Ishikawa (cell line): ENCODE results near the gene SLC5A10.

ENCODE experiments used
- CEBPB ChIP-seq: IDR thresholded peaks from 2 replicates; pipeline ENCODE4 v1.6.1; 2012
- CREB1 ChIP-seq: IDR thresholded peaks from 2 replicates; pipeline ENCODE4 v1.6.1; 2012; ENCODE audit warnings: low read depth
- EGR1 ChIP-seq: IDR thresholded peaks from 2 replicates; pipeline ENCODE4 v1.6.1; 2012
- EP300 ChIP-seq: IDR thresholded peaks from 2 replicates; pipeline ENCODE4 v1.6.1; 2012; ENCODE audit warnings: borderline replicate concordance
- FOXM1 ChIP-seq: IDR thresholded peaks from 2 replicates; pipeline ENCODE4 v1.6.1; 2012; ENCODE audit warnings: low read depth, borderline replicate concordance
- NFIC ChIP-seq: IDR thresholded peaks from 2 replicates; pipeline ENCODE4 v1.6.1; 2012
- RAD21 ChIP-seq: IDR thresholded peaks from 2 replicates; pipeline ENCODE4 v1.6.1; 2012; ENCODE audit warnings: low read depth
- REST ChIP-seq: IDR thresholded peaks from 2 replicates; pipeline ENCODE4 v1.6.1; 2012; ENCODE audit warnings: low read depth, mild to moderate bottlenecking
- TAF1 ChIP-seq: IDR thresholded peaks from 2 replicates; pipeline ENCODE4 v1.6.1; 2012; ENCODE audit warnings: low read depth, mild to moderate bottlenecking
- TCF12 ChIP-seq: IDR thresholded peaks from 2 replicates; pipeline ENCODE4 v1.6.1; 2012; ENCODE audit warnings: low read depth
- TEAD4 ChIP-seq: IDR thresholded peaks from 2 replicates; pipeline ENCODE4 v1.6.1; 2012
- USF1 ChIP-seq: IDR thresholded peaks from 2 replicates; pipeline ENCODE4 v1.6.1; 2012
- YY1 ChIP-seq: IDR thresholded peaks from 2 replicates; pipeline ENCODE4 v1.6.1; 2012; ENCODE audit warnings: low read depth
- ZBTB7A ChIP-seq: IDR thresholded peaks from 2 replicates; pipeline ENCODE4 v1.6.1; 2012; ENCODE audit warnings: low read depth
- TF ChIP-seq, protein P1 (sequence below): IDR thresholded peaks from 2 replicates; pipeline ENCODE4 v1.6.1; 2012

SLC5A10 gene

GRCh38 chr17:18974407-18975149 lies 22.6 kb downstream of the SLC5A10 start:
- no peak for TF ChIP-seq TCF12
- TF ChIP-seq CREB1 = no peak
- no peak for TF ChIP-seq EP300

DNA sequence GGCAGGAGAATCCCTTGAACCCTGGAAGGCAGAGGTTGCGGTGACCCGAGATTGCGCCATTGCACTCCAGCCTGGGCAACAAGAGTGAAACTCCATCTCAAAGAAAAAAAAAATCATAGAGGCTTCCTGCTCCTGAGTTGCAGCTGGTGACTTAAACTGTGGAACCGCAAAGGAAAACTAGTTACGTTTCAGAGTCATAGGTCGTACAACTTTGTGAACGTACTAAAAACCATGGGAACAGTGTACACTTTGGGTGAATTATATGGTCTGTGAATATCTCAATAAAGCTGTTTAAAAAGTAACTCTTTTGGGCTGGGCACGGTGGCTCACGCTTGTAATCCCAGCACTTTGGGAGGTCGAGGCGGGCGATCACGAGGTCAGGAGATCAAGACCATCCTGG lies 23.6 kb downstream of the SLC5A10 start:
- TF ChIP-seq CREB1 (no peak), YY1 (no peak), TEAD4 (no peak), FOXM1 (no peak), TAF1 (no peak), ZBTB7A (no peak), RAD21 (no peak), NFIC (no peak)
- TF ChIP-seq, protein P1, sequence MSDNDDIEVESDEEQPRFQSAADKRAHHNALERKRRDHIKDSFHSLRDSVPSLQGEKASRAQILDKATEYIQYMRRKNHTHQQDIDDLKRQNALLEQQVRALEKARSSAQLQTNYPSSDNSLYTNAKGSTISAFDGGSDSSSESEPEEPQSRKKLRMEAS = no peak

DNA sequence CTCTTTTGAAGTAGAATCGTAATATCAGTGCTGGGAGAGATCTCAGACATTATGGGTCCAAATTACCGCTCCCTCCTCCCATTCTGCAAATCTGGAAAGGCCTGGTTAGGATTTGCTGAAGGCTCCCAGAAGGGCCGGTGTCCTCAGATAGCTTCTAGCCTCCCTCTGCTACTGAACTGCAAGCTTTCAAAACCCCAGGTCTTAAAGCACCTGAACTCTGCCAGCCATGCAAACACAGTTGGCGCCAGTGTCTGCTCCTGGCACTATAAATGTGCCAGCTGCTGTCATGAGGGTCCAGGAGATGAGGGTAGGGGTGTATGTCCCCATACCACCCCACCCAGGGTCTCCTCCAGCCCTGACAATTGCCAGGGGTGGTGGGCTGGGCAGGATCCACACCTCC lies 24.2 kb downstream of the SLC5A10 start:
- TF ChIP-seq NFIC (no peak), TEAD4 (no peak), CREB1 (no peak), ZBTB7A (no peak)

DNA sequence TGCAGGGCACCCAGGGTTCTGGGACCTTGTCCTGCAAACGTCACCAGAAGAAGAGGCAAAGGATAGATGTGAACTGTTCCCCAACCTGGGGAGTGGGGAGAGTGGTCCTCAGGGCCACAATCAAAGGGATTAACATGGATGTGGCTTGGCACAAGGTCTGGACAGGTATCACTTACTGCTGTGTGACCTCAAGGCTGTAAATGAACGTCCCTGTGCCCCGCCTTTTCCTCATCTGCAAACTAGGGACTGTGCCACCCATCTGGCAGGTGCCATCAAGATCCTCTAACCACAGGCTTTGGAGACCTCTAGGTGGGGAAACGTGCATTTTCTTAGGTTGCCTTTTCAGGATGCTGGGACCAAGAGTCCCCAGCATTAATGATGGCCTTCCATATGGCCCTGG lies 25.1 kb downstream of the SLC5A10 start:
- TF ChIP-seq CEBPB (no peak), YY1 (no peak), EP300 (no peak), ZBTB7A (no peak), TCF12 (no peak), FOXM1 (no peak), USF1 (no peak), RAD21 (no peak), EGR1 (no peak), TEAD4 (no peak), TAF1 (no peak), REST (no peak)
- TF ChIP-seq, protein P1 = no peak

- TF ChIP-seq FOXM1 = no peak
- TF ChIP-seq RAD21 = no peak
- TF ChIP-seq REST = no peak
- TF ChIP-seq, protein P1 = no peak
- TF ChIP-seq TEAD4 = no peak
- TF ChIP-seq CREB1 = no peak
- TF ChIP-seq NFIC = no peak
- TF ChIP-seq ZBTB7A = no peak
- TF ChIP-seq EP300 = no peak
- no peak for TF ChIP-seq YY1
- no peak for TF ChIP-seq TCF12
- TF ChIP-seq CEBPB = no peak
- TF ChIP-seq TAF1 = no peak
- no peak for TF ChIP-seq EGR1
- no peak for TF ChIP-seq USF1
Observed at GRCh38 chr17:18977646-18978045, 25.7 kb downstream of the SLC5A10 start.

DNA sequence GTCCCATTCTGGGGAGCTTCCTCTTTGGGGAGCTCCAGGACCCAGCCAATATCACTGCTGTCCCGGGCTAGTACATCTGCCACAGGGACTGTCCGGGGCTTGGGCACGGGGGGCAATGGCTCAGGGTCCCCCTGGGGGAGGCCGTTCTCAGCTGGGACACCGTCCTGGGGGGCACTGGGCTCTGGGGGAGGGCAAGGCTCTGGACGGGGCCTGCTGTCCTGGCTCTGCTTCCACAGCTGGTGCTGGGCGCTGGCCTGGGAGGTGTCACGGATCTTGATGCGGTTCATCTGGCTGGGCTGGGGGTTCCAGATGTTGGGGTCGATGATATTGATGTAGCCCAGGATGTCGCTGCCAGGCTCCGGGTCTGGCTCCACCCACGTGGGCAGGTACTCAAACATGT lies 26.1 kb downstream of the SLC5A10 start:
- TF ChIP-seq FOXM1 = no peak
- TF ChIP-seq REST = no peak
- no peak for TF ChIP-seq ZBTB7A
- TF ChIP-seq TAF1 = no peak
